Stimulated activated naive B cell treated with anti-CD40 and anti-IgM and Interleukin-4, amounts not matched to agents 10 μg/mL and 1 μg/mL and 100 μg/mL, for 72 hours (primary cell): ENCODE data around the gene NR2C2AP.

Experiments
- ATAC-seq, 2 donors: fragments of 150-1000 bp; cut with Tn5 transposase; replicated peaks; 2 replicates each; pipeline ENCODE4 v1.10.0; 2021; ENCODE audit warnings: moderate library complexity in 1 of 2
- DNase-seq: peaks from one replicate; pipeline ENCODE4 v3.0.0; 2021
- H3K27ac Mint-ChIP-seq: one replicate; pipeline ENCODE4 v1.8.0; 2022; ENCODE audit warnings: mild to moderate bottlenecking, mixed read lengths
- H3K27me3 Mint-ChIP-seq, 2 donors: one replicate each; pipeline ENCODE4 v1.8.0; 2022; ENCODE audit warnings: mixed read lengths in 2 of 2
- H3K36me3 Mint-ChIP-seq, 2 donors: one replicate each; pipeline ENCODE4 v1.8.0; 2022; ENCODE audit warnings: mixed read lengths in 2 of 2, mild to moderate bottlenecking in 1 of 2
- H3K4me1 Mint-ChIP-seq, 2 donors: one replicate each; pipeline ENCODE4 v1.8.0; 2022; ENCODE audit warnings: mixed read lengths in 2 of 2, mild to moderate bottlenecking in 1 of 2
- H3K4me3 Mint-ChIP-seq, 2 donors: one replicate each; pipeline ENCODE4 v1.8.0; 2022; ENCODE audit warnings: mild to moderate bottlenecking in 2 of 2, mixed read lengths in 2 of 2, moderate library complexity in 1 of 2
- H3K9me3 Mint-ChIP-seq, 2 donors: one replicate each; pipeline ENCODE4 v1.8.0; 2022; ENCODE audit warnings: mixed read lengths in 2 of 2, mild to moderate bottlenecking in 1 of 2

The NR2C2AP gene

DNA sequence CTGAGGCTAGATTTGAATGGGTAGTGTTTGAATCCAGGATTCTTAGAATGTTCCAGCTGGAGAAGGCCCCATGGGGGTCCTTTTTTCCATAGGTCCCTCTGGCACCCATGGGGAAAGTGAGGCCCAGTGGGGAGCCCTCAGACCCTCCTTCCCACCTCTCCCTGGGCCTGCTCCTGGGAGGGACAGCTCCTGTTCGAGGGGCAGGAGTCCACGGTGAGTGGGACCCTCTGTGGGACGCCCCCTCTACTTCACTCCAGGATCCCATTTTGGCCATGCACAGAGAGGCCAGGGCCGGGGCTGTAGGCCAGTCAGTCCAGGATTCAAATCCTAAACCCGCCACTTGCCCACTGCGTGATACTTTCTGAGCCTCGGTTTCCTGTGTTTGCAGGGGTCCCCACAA is 40.7 kb downstream of the NR2C2AP start:
- H3K27ac Mint-ChIP-seq, result no peak overlapping the region
- H3K9me3 Mint-ChIP-seq, result no peaks in the 10 kb centered on the region
- no peak for DNase-seq
- no peaks in the 10 kb centered on the region for H3K27me3 Mint-ChIP-seq
- no peak for ATAC-seq
- peaks cover 13 to 33% of the 10 kb centered on the region in 2 donors for H3K4me1 Mint-ChIP-seq
- H3K36me3 Mint-ChIP-seq, result peaks cover 9 to 11% of the 10 kb centered on the region in 2 donors
- H3K4me3 Mint-ChIP-seq, result no peak overlapping the region

DNA sequence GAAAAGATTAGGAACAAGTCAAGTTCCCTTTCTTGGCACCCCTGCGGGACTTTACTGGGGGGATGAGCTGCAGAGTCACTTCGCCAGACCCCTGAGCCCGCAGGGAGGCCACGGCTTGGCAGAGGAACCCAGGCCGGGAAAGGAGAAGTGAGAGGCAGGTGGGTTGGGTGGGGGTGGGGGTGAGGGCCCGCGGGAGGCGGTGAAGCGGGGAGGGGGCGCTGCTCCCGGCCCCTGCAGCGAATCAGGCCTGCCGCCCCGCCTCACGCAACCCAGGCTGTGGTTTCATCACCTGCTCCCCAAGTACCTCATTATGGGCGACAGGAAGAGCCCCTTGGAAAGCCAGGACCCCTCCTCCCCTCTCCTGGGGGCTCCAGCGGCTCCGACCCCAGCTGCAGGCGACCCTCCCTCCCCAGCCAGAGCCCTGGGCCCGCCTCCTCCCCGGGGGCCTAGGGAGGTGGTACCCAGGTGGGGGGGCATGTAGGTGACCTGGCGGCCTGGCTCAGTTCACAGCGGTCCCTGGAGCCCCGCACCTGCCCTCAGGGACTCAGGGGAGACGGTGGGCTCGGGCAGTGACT is 42.7 kb downstream of the NR2C2AP start:
- no peaks in the 10 kb centered on the region for H3K27me3 Mint-ChIP-seq
- H3K4me3 Mint-ChIP-seq, result peak overlapping the region; percentile 20 to 29
- peaks cover 16 to 20% of the 10 kb centered on the region in 2 donors for H3K36me3 Mint-ChIP-seq
- DNase-seq, result peak; percentile 69
- peak; percentile 84 to 85 for ATAC-seq
- H3K4me1 Mint-ChIP-seq, result peaks cover 20 to 44% of the 10 kb centered on the region in 2 donors
- peak overlapping the region; percentile 51 for H3K27ac Mint-ChIP-seq
- H3K9me3 Mint-ChIP-seq, result peaks cover 4% of the 10 kb centered on the region in 2 donors

DNA sequence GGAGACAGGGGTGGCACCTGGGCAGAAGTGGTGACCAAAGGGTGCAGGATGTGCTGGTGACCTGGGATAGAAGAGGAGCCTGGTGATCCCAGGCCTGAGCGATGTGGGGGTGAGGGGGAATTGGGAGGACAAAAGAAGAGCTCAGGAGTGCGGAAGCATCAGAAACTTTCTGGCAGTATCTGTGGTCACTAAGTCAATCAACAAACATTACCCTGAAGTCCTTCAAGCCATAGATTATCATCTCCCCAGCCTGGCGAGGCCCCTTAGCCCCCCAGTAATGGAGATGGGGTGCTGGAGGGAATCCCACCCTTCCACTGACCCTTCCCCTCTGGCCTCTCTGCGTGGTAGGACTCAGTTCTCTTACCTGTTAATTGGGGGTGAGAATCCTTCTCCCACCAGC is 43.7 kb downstream of the NR2C2AP start:
- no peak for ATAC-seq
- Mint-ChIP-seq H3K27me3 (no peaks in the 10 kb centered on the region), H3K4me3 (peak overlapping the region; percentile 25 to 30), H3K4me1 (peaks cover 23 to 54% of the 10 kb centered on the region in 2 donors), H3K9me3 (peaks cover 9% of the 10 kb centered on the region in 2 donors), H3K27ac (peak overlapping the region; percentile 83), H3K36me3 (peaks cover 16 to 19% of the 10 kb centered on the region in 2 donors)
- no peak for DNase-seq

DNA sequence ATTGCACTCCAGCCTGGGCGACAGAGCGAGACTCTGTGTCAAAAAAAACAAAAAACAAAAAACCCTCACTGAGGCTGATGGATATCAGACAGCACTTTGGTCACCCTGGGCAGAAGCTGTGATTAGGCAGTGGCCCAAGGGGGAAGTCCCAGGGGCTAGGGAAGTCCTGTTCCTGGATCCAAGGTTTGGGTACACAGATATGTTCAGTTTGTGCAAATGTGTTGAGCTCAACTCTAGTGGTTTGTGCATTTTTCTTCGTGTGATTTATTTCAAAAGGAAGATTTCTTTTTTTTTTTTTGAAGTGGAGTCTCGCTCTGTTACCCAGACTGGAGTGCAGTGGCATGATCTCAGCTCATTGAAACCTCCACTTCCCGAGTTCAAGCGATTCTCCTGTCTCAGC is 45.4 kb downstream of the NR2C2AP start:
- no peak overlapping the region for H3K27ac Mint-ChIP-seq
- H3K4me1 Mint-ChIP-seq, result peaks cover 25 to 62% of the 10 kb centered on the region in 2 donors
- ATAC-seq, result peak in 1 of 2 donors; percentile 24
- no peak for DNase-seq
- peaks cover 19% of the 10 kb centered on the region in 2 donors for H3K36me3 Mint-ChIP-seq
- H3K27me3 Mint-ChIP-seq, result no peaks in the 10 kb centered on the region
- peaks cover 9% of the 10 kb centered on the region in 2 donors for H3K9me3 Mint-ChIP-seq
- no peak overlapping the region for H3K4me3 Mint-ChIP-seq

DNA sequence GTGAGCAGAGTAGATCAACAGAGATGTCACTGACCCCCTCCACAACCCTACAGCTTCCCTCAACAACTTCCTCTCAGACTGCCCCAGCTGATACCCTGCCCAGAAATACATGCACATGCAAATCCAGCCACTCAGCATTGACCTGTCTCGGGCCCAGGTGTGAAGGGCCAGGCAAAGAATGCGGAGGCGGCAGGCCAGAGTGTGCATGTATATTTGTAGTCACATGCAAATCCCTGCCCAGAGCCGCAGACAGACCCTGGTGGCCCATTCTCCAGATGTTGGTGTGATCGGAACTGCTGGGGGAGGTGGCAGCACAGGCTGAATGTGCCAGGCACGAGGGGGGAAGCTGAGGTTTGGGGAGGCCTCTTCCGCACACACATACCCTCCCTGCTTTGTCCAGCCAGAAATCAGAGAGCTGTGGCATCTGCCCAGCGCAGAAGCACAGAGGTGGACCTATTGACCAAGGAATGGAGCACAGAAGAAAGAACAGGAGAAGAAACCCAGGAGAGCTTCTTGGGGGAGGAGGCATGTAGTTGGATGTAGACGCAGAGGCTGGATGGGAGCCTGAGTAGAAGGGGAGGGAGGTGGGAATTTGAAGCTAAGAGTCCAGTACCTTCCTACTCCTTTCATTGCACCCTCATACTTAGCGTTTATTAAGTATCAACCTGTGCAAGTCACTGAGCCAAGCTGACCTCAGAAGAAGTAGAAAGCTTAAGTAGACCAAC is 47.6 kb downstream of the NR2C2AP start:
- ATAC-seq, result peak; percentile 37 to 64
- DNase-seq, result peak; percentile 33
- Mint-ChIP-seq H3K27me3 (no peaks in the 10 kb centered on the region), H3K4me3 (peak overlapping the region in 1 of 2 donors; percentile 33), H3K36me3 (peaks cover 19% of the 10 kb centered on the region in 2 donors), H3K27ac (peak overlapping the region; percentile 48), H3K9me3 (peaks cover 9% of the 10 kb centered on the region in 2 donors), H3K4me1 (peaks cover 31 to 73% of the 10 kb centered on the region in 2 donors)

DNA sequence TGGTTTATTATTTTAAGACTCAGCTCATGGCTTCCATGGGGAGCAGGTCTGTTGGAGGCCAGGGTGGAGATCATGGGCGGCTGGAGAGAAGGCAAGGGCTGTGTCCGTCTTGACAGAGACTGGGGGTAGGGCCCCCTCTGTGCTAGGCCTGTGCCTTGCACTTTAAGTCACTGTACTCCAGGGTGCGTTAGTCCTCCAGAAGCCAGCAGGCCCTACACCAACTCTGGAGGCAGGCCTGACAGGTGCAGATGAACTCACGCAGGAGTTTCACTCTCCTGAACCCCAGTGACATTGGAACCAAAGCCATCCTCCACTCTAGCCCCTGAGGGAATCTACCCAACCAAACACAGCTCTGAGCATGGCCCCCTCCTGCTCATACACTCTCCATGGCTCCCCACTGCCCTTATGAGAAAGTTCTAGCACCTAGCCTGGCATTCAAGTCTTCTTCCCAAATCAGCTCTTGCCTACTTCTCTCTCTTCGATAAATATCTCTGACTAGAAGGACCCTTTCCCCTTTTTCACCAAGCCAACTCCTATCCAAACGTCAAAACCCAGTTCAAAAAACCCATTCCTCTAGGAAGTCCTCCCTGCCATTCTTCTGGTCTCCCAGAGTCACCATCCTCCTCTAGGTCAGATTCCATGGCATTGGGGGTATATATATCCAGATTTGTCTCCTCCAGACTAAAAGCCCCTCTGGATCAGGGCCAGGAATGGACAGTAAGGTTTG is 48.3 kb downstream of the NR2C2AP start:
- no peaks in the 10 kb centered on the region for H3K27me3 Mint-ChIP-seq
- peak overlapping the region in 1 of 2 donors; percentile 51 for H3K4me3 Mint-ChIP-seq
- H3K9me3 Mint-ChIP-seq, result peaks cover 9% of the 10 kb centered on the region in 2 donors
- DNase-seq, result no peak
- peaks cover 33 to 73% of the 10 kb centered on the region in 2 donors for H3K4me1 Mint-ChIP-seq
- peak overlapping the region; percentile 48 for H3K27ac Mint-ChIP-seq
- no peak for ATAC-seq
- H3K36me3 Mint-ChIP-seq, result peaks cover 19% of the 10 kb centered on the region in 2 donors

DNA sequence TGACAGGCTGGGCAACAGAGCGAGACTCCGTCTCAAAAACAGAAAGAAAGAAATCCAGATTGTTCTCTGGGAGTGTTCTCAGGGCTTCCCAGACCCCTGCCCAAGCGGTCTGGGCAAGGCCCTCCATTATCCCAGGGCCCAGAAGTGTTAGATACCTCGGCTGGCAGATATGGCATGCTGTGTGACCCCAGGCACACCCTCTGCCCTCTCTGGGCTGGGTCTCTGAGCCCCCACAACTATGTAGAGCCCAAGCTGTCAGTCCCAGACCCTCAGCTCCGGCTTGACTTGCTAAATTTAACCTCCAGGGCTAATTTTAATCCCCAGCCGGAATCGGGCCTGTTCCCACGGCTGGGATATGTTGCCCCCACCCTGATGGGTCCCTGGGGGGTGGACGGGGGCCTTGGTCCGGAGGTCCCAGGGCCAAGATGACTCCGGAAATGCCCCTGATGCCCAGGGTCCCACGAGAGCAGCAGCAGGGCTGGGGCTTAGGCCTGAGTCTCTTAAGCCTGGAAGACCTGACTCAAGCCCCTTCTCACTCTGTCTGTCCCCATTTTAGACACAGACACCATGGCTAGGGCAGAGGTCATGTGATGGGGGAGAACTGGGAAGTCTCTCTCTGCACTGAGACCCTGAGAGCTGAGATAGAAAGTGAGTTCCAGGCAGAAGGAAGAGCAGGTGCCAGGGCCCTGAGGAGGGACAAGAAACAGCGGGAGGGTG is 50.4 kb downstream of the NR2C2AP start:
- Mint-ChIP-seq H3K4me3 (no peak overlapping the region), H3K9me3 (peaks cover 9% of the 10 kb centered on the region in 2 donors), H3K27me3 (no peaks in the 10 kb centered on the region), H3K36me3 (peaks cover 21 to 28% of the 10 kb centered on the region in 2 donors), H3K27ac (no peak overlapping the region), H3K4me1 (peaks cover 28 to 66% of the 10 kb centered on the region in 2 donors)
- ATAC-seq (no peak), DNase-seq (no peak)

DNA sequence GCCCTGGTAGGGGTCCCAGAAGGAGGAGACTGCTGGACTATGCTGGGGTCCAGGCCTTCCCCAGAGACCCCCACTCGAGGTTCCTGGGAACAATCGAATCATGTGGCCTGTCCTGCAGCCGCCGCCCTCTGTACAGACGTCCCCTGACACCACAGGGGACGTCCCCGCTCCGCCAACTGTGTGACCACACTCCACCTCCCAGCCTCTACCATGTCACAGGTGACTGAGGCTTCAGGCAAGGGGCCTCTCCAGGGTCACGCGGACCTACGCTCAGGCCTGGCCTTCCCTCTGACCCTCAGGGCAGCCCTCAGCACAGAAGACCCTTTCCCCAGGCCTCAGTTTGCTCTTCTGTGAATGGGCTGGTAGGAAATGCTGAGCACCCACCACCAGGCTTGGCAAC is 51.8 kb downstream of the NR2C2AP start:
- Mint-ChIP-seq H3K27ac (peak overlapping the region; percentile 69), H3K9me3 (peaks cover 9 to 12% of the 10 kb centered on the region in 2 donors), H3K4me3 (peak overlapping the region in 1 of 2 donors; percentile 28), H3K4me1 (peaks cover 25 to 62% of the 10 kb centered on the region in 2 donors), H3K27me3 (no peaks in the 10 kb centered on the region), H3K36me3 (peaks cover 27 to 33% of the 10 kb centered on the region in 2 donors)
- ATAC-seq (peak; percentile 94 to 97), DNase-seq (peak; percentile 55)
